HEK293T (cell line): ENCODE measurements around the gene MEX3C.

ENCODE experiments used
- BHLHE40 ChIP-seq: fragments of 450-650 bp; IDR thresholded peaks from 2 replicates; pipeline ENCODE4 v1.6.1; 2016; ENCODE audit warnings: mild to moderate bottlenecking, moderate library complexity, borderline replicate concordance
- ELF4 ChIP-seq: fragments of 450-650 bp; IDR thresholded peaks from 2 replicates; pipeline ENCODE4 v1.6.1; 2017; ENCODE audit warnings: antibody characterized with exemption
- FOXA1 ChIP-seq: fragments of 450-650 bp; IDR thresholded peaks from 2 replicates; pipeline ENCODE4 v1.6.1; 2016; ENCODE audit warnings: mild to moderate bottlenecking
- FOXK2 ChIP-seq: fragments of 450-650 bp; IDR thresholded peaks from 2 replicates; pipeline ENCODE4 v1.6.1; 2016; ENCODE audit warnings: mild to moderate bottlenecking
- FOXM1 ChIP-seq: fragments of 450-650 bp; IDR thresholded peaks from 2 replicates; pipeline ENCODE4 v1.6.1; 2017; ENCODE audit warnings: mild to moderate bottlenecking, borderline replicate concordance
- HDGF ChIP-seq: fragments of 450-650 bp; IDR thresholded peaks from 2 replicates; pipeline ENCODE4 v1.6.1; 2017; ENCODE audit warnings: antibody characterized with exemption, borderline replicate concordance
- LEF1 ChIP-seq: fragments of 450-650 bp; IDR thresholded peaks from 2 replicates; pipeline ENCODE4 v1.6.1; 2017; ENCODE audit warnings: mild to moderate bottlenecking, borderline replicate concordance
- SP1 ChIP-seq: fragments of 450-650 bp; IDR thresholded peaks from 2 replicates; pipeline ENCODE4 v1.6.1; 2017
- SUZ12 ChIP-seq: fragments of 450-650 bp; IDR thresholded peaks from 2 replicates; pipeline ENCODE4 v1.6.1; 2016; ENCODE audit warnings: mild to moderate bottlenecking
- TARDBP ChIP-seq: fragments of 450-650 bp; IDR thresholded peaks from 2 replicates; pipeline ENCODE4 v1.6.1; 2016
- TF ChIP-seq, protein P1 (sequence below): fragments of 450-650 bp; IDR thresholded peaks from 2 replicates; pipeline ENCODE4 v1.6.1; 2016

DNA sequence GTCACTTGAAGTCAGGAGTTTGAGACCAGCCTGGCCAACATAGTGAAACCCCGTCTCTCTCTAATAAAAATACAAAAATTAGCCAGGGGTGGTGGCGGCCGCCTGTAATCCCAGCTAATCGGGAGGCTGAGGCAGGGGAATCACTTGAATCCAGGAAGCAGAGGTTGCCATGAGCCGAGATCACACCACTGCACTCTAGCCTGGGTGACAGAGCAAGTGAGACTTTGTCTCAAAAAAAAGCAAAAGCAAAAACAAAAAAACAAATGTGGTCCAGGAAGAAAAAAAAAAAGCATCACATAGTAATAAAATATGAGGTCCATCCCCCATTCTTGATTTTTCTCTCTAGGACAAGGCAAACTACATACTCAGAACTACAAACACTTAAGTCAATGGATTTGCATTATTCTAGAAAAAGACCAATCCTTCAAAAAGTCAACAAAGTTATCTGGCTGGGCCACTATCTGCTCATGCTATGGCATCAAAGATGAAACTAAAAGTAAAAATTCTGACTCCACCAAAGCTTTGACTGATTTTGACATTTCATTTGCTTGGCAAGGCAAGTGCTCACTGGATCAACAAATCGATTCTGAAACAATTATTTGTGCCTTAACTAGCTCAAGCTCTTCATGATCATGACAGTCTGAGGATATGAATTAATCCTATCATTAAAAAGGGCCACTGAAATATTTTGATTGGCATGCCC lies 28.4 kb downstream of the MEX3C start:
- TF ChIP-seq TARDBP (no peak), FOXM1 (no peak), ELF4 (no peak), LEF1 (no peak), FOXK2 (no peak), FOXA1 (no peak), SP1 (no peak), BHLHE40 (no peak), HDGF (no peak), SUZ12 (no peak)
- TF ChIP-seq, protein P1, sequence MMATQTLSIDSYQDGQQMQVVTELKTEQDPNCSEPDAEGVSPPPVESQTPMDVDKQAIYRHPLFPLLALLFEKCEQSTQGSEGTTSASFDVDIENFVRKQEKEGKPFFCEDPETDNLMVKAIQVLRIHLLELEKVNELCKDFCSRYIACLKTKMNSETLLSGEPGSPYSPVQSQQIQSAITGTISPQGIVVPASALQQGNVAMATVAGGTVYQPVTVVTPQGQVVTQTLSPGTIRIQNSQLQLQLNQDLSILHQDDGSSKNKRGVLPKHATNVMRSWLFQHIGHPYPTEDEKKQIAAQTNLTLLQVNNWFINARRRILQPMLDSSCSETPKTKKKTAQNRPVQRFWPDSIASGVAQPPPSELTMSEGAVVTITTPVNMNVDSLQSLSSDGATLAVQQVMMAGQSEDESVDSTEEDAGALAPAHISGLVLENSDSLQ = no peak
